GM23338 (cell line): ENCODE measurements around the gene TRAPPC4. TPM values are rescaled to one million over a fixed set of nuclear protein-coding genes. Genes with fewer than 3 reads are reported as not detected.

Experiments used
- ATAC-seq: fragments of 200-7000 bp; cut with Tn5 transposase; 3 replicates; pipeline ENCODE4 v1.9.1; 2020
- DNase-seq: peaks from one replicate; pipeline ENCODE4 v3.0.0-alpha.2; 2015; ENCODE audit warnings: low spot score
- H2AFZ ChIP-seq: fragments of 200-600 bp; sonication (generic); 2 replicates; pipeline ENCODE4 v1.8.0; 2016; ENCODE audit warnings: antibody characterized with exemption, mild to moderate bottlenecking, moderate library complexity
- H3F3A ChIP-seq: fragments of 200-600 bp; sonication (generic); replicated peaks from 2 replicates; pipeline ENCODE4 v1.8.0; 2017; ENCODE audit warnings: antibody characterized with exemption, mixed run types, low read depth
- H3K27ac ChIP-seq: fragments of 200-600 bp; sonication (generic); 2 replicates; pipeline ENCODE4 v1.6.1; 2016; ENCODE audit warnings: low read depth
- H3K27me3 ChIP-seq: fragments of 200-600 bp; sonication (generic); 2 replicates; pipeline ENCODE4 v1.8.0; 2016; ENCODE audit warnings: mild to moderate bottlenecking, mixed run types, moderate library complexity; ENCODE audit not compliant: insufficient read depth
- H3K36me3 ChIP-seq: fragments of 200-600 bp; sonication (generic); 2 replicates; pipeline ENCODE4 v1.8.0; 2016; ENCODE audit warnings: mild to moderate bottlenecking; ENCODE audit not compliant: insufficient read depth
- H3K4me1 ChIP-seq: fragments of 200-600 bp; sonication (generic); 2 replicates; pipeline ENCODE4 v1.8.0; 2016; ENCODE audit warnings: mild to moderate bottlenecking, moderate library complexity; ENCODE audit not compliant: insufficient read depth
- H3K4me2 ChIP-seq: fragments of 200-600 bp; sonication (generic); 2 replicates; pipeline ENCODE4 v1.7.1; 2017; ENCODE audit warnings: mixed run types
- H3K4me3 ChIP-seq: fragments of 200-600 bp; sonication (generic); 2 replicates; pipeline ENCODE4 v1.6.1; 2016; ENCODE audit warnings: mixed run types
- H3K79me2 ChIP-seq: fragments of 200-600 bp; sonication (generic); replicated peaks from 2 replicates; pipeline ENCODE4 v1.8.0; 2017; ENCODE audit warnings: mild to moderate bottlenecking; ENCODE audit not compliant: insufficient read depth
- H3K9me2 ChIP-seq: fragments of 200-600 bp; sonication (generic); 2 replicates; pipeline ENCODE4 v1.8.0; 2017; ENCODE audit not compliant: insufficient read depth
- H4K20me1 ChIP-seq: fragments of 200-600 bp; sonication (generic); replicated peaks from 2 replicates; pipeline ENCODE4 v1.8.0; 2017; ENCODE audit warnings: mild to moderate bottlenecking; ENCODE audit not compliant: insufficient read depth
- H3K27ac Mint-ChIP-seq: 2 replicates; pipeline ENCODE4 v1.8.0; 2020; ENCODE audit warnings: inconsistent platforms, mild to moderate bottlenecking, moderate library complexity, mixed read lengths
- H3K27me3 Mint-ChIP-seq: 3 replicates; pipeline ENCODE4 v1.8.0; 2022; ENCODE audit warnings: low read depth, mild to moderate bottlenecking, moderate library complexity, mixed read lengths, inconsistent platforms; ENCODE audit not compliant: insufficient read depth, poor library complexity
- H3K36me3 Mint-ChIP-seq: 3 replicates; pipeline ENCODE4 v1.8.0; 2021; ENCODE audit warnings: low read depth, mild to moderate bottlenecking, inconsistent platforms, moderate library complexity, mixed read lengths
- H3K4me1 Mint-ChIP-seq: 3 replicates; pipeline ENCODE4 v1.8.0; 2020; ENCODE audit warnings: mild to moderate bottlenecking, inconsistent platforms, mixed read lengths
- H3K4me3 Mint-ChIP-seq: 3 replicates; pipeline ENCODE4 v1.8.0; 2021; ENCODE audit warnings: moderate library complexity, mild to moderate bottlenecking, inconsistent platforms, mixed read lengths
- H3K9me3 Mint-ChIP-seq: 3 replicates; pipeline ENCODE4 v1.8.0; 2020; ENCODE audit warnings: moderate library complexity, mild to moderate bottlenecking, inconsistent platforms, mixed read lengths
- CREB1 ChIP-seq: fragments of 250-450 bp; sonication (Bioruptor Pico); IDR thresholded peaks from 2 replicates; pipeline ENCODE4 v1.5.0; 2020; ENCODE audit warnings: low read depth, mild to moderate bottlenecking, moderate library complexity
- CTCF ChIP-seq, 2 experiments: fragments of 200-600 bp in 1 of 2; sonication (generic) in 1 of 2; conservative IDR thresholded peaks; 2 replicates each; pipeline versions ENCODE4 v1.5.1 to v1.6.1; 2016 to 2017; ENCODE audit warnings: antibody characterized with exemption in 2 of 2, low read depth in 2 of 2, mild to moderate bottlenecking in 2 of 2, moderate library complexity in 1 of 2
- ETS1 ChIP-seq: IDR thresholded peaks from 2 replicates; pipeline ENCODE4 v1.6.1; 2016; ENCODE audit warnings: antibody characterized with exemption
- EZH2 ChIP-seq: fragments of 200-600 bp; sonication (generic); IDR thresholded peaks from one replicate; pipeline ENCODE4 v1.8.0; 2017; ENCODE audit warnings: antibody characterized with exemption, mild to moderate bottlenecking, low read depth; ENCODE audit not compliant: unreplicated experiment
- POLR2AphosphoS5 ChIP-seq: IDR thresholded peaks from 2 replicates; pipeline ENCODE4 v1.6.1; 2016; ENCODE audit warnings: antibody characterized with exemption, low read depth
- ZNF462 ChIP-seq: fragments of 250-450 bp; sonication (Bioruptor Pico); IDR thresholded peaks from 2 replicates; pipeline ENCODE4 v1.5.0; 2020; ENCODE audit warnings: mild to moderate bottlenecking, moderate library complexity
- polyA plus RNA-seq: library from polyadenylated mRNA; unstranded; fragments of >200 nt; fragmentation: Nextera tagmentation; extraction: Ambion mirVana; gene quantifications from 2 replicates; pipeline ENCODE4 v1.2.1, GENCODE V29; 2016
- total RNA-seq: library from RNA; depleted of rRNA; stranded (reverse); fragments of >200 nt; shearing (Covaris generic); gene quantifications from 2 replicates; pipeline ENCODE4 v1.2.3, GENCODE V29; 2014

TRAPPC4 gene
- total and polyA plus RNA-seq, 2 experiments from 2014 or later, result 79.9 to 142 TPM

GRCh38 chr11:118997627-118998387 lies 20.8 kb upstream of the TRAPPC4 start, which contains the start of gene CENATAC:
TSS of gene CENATAC (plus strand) at chr11:118998138. CDS start at chr11:118998198, 60 bp downstream.
- Histone ChIP-seq H2AFZ (peak within 1 kb of the TSS; percentile 97), H3K27me3 (no peaks in the 10 kb centered on the region), H3K36me3 (peaks cover 22% of the 10 kb centered on the region), H3K79me2 (peaks cover 58% of the 10 kb centered on the region), H3K4me1 (peaks cover 16% of the 10 kb centered on the region; the same call in 1 of the 2 replicates), H3K4me2 (peak within 1 kb of the TSS; percentile 97), H3K9me2 (0 out of 2 replicates have a peak, but pooled peaks cover 4% of the 10 kb centered on the region), H3K4me3 (peak within 1 kb of the TSS; percentile 98), H3K27ac (peak within 1 kb of the TSS; percentile 75), H4K20me1 (0 out of 2 replicates have a peak, but pooled peaks cover 8% of the 10 kb centered on the region), H3F3A (0 out of 2 replicates have a peak, but pooled peaks cover 5% of the 10 kb centered on the region)
- peaks cover 21% of the 10 kb centered on the region for H3K4me1 Mint-ChIP-seq
- peaks cover 9% of the 10 kb centered on the region for H3K9me3 Mint-ChIP-seq
- peak within 1 kb of the TSS; percentile 98 for H3K27ac Mint-ChIP-seq
- peaks cover 4% of the 10 kb centered on the region for H3K27me3 Mint-ChIP-seq
- H3K36me3 Mint-ChIP-seq, result peaks cover 66% of the 10 kb centered on the region
- peak within 1 kb of the TSS; percentile 100 for H3K4me3 Mint-ChIP-seq
- ATAC-seq (peak; percentile 93), DNase-seq (peak; percentile 97)
- TF ChIP-seq EZH2 (no peak), POLR2AphosphoS5 (peak; percentile 98), ETS1 (peak; percentile 49; the same call in 1 of the 2 replicates), CTCF (conservative IDR thresholded peaks at IDR 0.05; ENCODE audit: low read depth in 2 of 2) (no peak), CREB1 (0 out of 2 replicates have a peak, but pooled peaks have one; percentile 54), ZNF462 (CRISPR knock-in tag) (no peak)
